HEK293 (cell line): ENCODE results near the gene DPY19L1.

ENCODE experiments used
- CTCF ChIA-PET: fragments of 350-600 bp; formaldehyde crosslinking; extraction: SDS; loops from one replicate; lab custom pipeline; 2021; ENCODE audit warnings: antibody characterized with exemption; lab: Yijun Ruan, JAX
- POLR2A ChIA-PET: fragments of 300-600 bp; formaldehyde crosslinking; extraction: SDS; loops from one replicate; lab custom pipeline; 2020; ENCODE audit warnings: antibody characterized with exemption, inconsistent platforms; lab: Yijun Ruan, JAX
- H3K27ac ChIP-seq: fragments of 200-500 bp; sonication (Bioruptor generic); 2 replicates; pipeline ENCODE4 v1.5.1; 2014; ENCODE audit warnings: low read depth, low read length, control low read depth, inconsistent platforms; ENCODE audit errors: extremely low read depth
- H3K36me3 ChIP-seq, 2 experiments: fragments of 200-500 bp in 1 of 2; sonication (Bioruptor generic) in 1 of 2; 1 replicate in 1 of 2; 2 replicates in 1 of 2; pipeline ENCODE4 v1.5.1; 2014 to 2017; ENCODE audit warnings: inconsistent platforms in 2 of 2, low read length in 2 of 2; ENCODE audit not compliant: control insufficient read depth in 2 of 2, insufficient read depth in 1 of 2
- H3K4me1 ChIP-seq: fragments of 200-500 bp; sonication (Bioruptor generic); 2 replicates; pipeline ENCODE4 v1.5.1; 2014; ENCODE audit warnings: mild to moderate bottlenecking, low read length, inconsistent platforms; ENCODE audit not compliant: control insufficient read depth, insufficient read depth
- H3K4me3 ChIP-seq: 2 replicates; pipeline ENCODE4 v1.5.1; 2011; ENCODE audit warnings: low read depth, mild to moderate bottlenecking, control low read depth, low read length, moderate library complexity
- H3K9me3 ChIP-seq: fragments of 200-500 bp; sonication (Bioruptor generic); 2 replicates; pipeline ENCODE4 v1.5.1; 2014; ENCODE audit warnings: low read depth, low read length, inconsistent platforms; ENCODE audit not compliant: control insufficient read depth, insufficient read depth
- SP2 ChIP-seq: fragments of 450-650 bp; formaldehyde crosslinking; IDR thresholded peaks from 2 replicates; pipeline ENCODE4 v1.5.1; 2016; ENCODE audit warnings: missing biosample characterization, missing genetic modification characterization
- ZNF394 ChIP-seq: fragments of 450-650 bp; formaldehyde crosslinking; IDR thresholded peaks from 2 replicates; pipeline ENCODE4 v1.5.1; 2016; ENCODE audit warnings: missing biosample characterization, missing genetic modification characterization, mild to moderate bottlenecking, moderate library complexity, borderline replicate concordance
- ZNF404 ChIP-seq: fragments of 450-650 bp; formaldehyde crosslinking; IDR thresholded peaks from 2 replicates; pipeline ENCODE4 v1.5.1; 2017; ENCODE audit warnings: missing biosample characterization, missing genetic modification characterization
- ZNF621 ChIP-seq: fragments of 450-650 bp; formaldehyde crosslinking; IDR thresholded peaks from 2 replicates; pipeline ENCODE4 v1.5.1; 2017; ENCODE audit warnings: missing biosample characterization, missing genetic modification characterization
- ZNF707 ChIP-seq: fragments of 450-650 bp; formaldehyde crosslinking; IDR thresholded peaks from 2 replicates; pipeline ENCODE4 v1.5.1; 2016; ENCODE audit warnings: missing biosample characterization, missing genetic modification characterization
- TF ChIP-seq, protein P1 (sequence below): fragments of 450-650 bp; formaldehyde crosslinking; IDR thresholded peaks from 2 replicates; pipeline ENCODE4; 2016; ENCODE audit warnings: missing biosample characterization, missing genetic modification characterization
- TF ChIP-seq, protein P2 (sequence below): fragments of 450-650 bp; formaldehyde crosslinking; IDR thresholded peaks from 2 replicates; pipeline ENCODE4 v1.5.1; 2016; ENCODE audit warnings: missing biosample characterization, missing genetic modification characterization
- TF ChIP-seq, protein P3 (sequence below): fragments of 450-650 bp; formaldehyde crosslinking; IDR thresholded peaks from 2 replicates; pipeline ENCODE4 v1.5.1; 2017; ENCODE audit warnings: missing biosample characterization, missing genetic modification characterization
- TF ChIP-seq, protein P4 (sequence below): fragments of 450-650 bp; formaldehyde crosslinking; IDR thresholded peaks from 2 replicates; pipeline ENCODE4 v1.5.1; 2017; ENCODE audit warnings: missing biosample characterization, missing genetic modification characterization
- TF ChIP-seq, protein P5 (sequence below): fragments of 450-650 bp; formaldehyde crosslinking; IDR thresholded peaks from 2 replicates; pipeline ENCODE4 v1.5.1; 2017; ENCODE audit warnings: missing biosample characterization, missing genetic modification characterization
- TF ChIP-seq, protein P6 (sequence below): fragments of 450-650 bp; formaldehyde crosslinking; IDR thresholded peaks from 2 replicates; pipeline ENCODE4 v1.5.1; 2016; ENCODE audit warnings: missing biosample characterization, missing genetic modification characterization, borderline replicate concordance

Gene DPY19L1

DNA sequence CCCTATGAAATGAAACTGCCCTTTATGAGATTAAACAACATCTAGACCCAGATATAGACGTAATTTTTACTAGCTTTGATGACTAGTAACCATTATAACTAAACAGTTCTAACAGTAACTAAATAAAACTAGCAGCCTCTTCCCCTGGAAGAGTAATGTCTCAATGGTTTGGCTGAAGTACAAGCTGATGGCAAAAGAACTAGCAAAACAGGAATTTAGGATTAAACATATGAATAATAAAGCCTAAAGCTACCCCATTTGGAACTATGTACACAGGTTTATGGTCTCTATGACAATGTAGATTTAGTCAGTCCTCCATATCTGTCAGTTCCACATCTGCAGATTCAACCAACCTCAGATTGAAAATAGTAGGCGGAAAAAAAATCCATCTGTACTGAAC, 6.4 kb downstream of the DPY19L1 start (continued):
- TF ChIP-seq ZNF394 (tag by site-specific recombination) (no peak), SP2 (tag by site-specific recombination) (no peak), ZNF707 (no peak), ZNF404 (tag by site-specific recombination) (no peak), ZNF621 (tag by site-specific recombination) (no peak)
- TF ChIP-seq, protein P1, sequence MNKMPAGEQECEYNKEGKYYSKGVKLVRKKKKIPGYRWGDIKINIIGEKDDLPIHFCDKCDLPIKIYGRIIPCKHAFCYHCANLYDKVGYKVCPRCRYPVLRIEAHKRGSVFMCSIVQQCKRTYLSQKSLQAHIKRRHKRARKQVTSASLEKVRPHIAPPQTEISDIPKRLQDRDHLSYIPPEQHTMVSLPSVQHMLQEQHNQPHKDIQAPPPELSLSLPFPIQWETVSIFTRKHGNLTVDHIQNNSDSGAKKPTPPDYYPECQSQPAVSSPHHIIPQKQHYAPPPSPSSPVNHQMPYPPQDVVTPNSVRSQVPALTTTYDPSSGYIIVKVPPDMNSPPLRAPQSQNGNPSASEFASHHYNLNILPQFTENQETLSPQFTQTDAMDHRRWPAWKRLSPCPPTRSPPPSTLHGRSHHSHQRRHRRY (tag by site-specific recombination), result no peak
- TF ChIP-seq, protein P2, sequence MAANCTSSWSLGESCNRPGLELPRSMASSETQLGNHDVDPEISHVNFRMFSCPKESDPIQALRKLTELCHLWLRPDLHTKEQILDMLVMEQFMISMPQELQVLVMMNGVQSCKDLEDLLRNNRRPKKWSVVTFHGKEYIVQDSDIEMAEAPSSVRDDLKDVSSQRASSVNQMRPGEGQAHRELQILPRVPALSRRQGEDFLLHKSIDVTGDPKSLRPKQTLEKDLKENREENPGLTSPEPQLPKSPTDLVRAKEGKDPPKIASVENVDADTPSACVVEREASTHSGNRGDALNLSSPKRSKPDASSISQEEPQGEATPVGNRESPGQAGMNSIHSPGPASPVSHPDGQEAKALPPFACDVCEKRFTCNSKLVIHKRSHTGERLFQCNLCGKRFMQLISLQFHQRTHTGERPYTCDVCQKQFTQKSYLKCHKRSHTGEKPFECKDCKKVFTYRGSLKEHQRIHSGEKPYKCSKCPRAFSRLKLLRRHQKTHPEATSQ (tag by site-specific recombination), result no peak
- TF ChIP-seq, protein P3, sequence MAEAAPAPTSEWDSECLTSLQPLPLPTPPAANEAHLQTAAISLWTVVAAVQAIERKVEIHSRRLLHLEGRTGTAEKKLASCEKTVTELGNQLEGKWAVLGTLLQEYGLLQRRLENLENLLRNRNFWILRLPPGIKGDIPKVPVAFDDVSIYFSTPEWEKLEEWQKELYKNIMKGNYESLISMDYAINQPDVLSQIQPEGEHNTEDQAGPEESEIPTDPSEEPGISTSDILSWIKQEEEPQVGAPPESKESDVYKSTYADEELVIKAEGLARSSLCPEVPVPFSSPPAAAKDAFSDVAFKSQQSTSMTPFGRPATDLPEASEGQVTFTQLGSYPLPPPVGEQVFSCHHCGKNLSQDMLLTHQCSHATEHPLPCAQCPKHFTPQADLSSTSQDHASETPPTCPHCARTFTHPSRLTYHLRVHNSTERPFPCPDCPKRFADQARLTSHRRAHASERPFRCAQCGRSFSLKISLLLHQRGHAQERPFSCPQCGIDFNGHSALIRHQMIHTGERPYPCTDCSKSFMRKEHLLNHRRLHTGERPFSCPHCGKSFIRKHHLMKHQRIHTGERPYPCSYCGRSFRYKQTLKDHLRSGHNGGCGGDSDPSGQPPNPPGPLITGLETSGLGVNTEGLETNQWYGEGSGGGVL (tag by site-specific recombination), result no peak
- TF ChIP-seq, protein P4, sequence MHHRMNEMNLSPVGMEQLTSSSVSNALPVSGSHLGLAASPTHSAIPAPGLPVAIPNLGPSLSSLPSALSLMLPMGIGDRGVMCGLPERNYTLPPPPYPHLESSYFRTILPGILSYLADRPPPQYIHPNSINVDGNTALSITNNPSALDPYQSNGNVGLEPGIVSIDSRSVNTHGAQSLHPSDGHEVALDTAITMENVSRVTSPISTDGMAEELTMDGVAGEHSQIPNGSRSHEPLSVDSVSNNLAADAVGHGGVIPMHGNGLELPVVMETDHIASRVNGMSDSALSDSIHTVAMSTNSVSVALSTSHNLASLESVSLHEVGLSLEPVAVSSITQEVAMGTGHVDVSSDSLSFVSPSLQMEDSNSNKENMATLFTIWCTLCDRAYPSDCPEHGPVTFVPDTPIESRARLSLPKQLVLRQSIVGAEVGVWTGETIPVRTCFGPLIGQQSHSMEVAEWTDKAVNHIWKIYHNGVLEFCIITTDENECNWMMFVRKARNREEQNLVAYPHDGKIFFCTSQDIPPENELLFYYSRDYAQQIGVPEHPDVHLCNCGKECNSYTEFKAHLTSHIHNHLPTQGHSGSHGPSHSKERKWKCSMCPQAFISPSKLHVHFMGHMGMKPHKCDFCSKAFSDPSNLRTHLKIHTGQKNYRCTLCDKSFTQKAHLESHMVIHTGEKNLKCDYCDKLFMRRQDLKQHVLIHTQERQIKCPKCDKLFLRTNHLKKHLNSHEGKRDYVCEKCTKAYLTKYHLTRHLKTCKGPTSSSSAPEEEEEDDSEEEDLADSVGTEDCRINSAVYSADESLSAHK (tag by site-specific recombination), result no peak
- TF ChIP-seq, all 188 proteins: peak for 0

DNA sequence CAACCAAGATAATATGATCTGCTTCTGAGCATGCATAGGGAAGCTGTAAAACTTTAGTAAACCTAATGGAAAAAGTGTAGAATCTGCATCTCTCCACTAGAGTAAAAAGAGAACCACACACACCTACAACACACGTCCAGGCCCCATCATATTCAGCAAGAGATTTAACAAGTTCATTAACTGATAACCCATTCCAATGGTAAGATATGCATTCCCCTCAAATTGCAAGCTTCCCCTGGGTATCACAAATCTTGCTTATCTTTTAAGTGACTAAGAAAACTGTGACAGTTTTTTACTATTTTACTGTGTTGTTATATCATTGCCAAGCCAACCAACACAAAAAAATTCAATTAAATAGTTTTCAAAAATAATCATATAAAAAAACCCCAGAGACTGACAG, 8.0 kb downstream of the DPY19L1 start:
- peaks cover 23% of the 10 kb centered on the region for H3K4me1 ChIP-seq
- ChIA-PET POLR2A (no interaction called here), CTCF (interaction anchor here (0.6 kb wide), 1 partner anchor 178 kb away, joined by 4 read pairs; no protein-coding TSS in a partner anchor)
- no peak overlapping the region for H3K4me3 ChIP-seq
- no peaks in the 10 kb centered on the region for H3K9me3 ChIP-seq
- no peak overlapping the region for H3K27ac ChIP-seq
- no peaks in the 10 kb centered on the region for H3K36me3 ChIP-seq
- TF ChIP-seq, protein P5, sequence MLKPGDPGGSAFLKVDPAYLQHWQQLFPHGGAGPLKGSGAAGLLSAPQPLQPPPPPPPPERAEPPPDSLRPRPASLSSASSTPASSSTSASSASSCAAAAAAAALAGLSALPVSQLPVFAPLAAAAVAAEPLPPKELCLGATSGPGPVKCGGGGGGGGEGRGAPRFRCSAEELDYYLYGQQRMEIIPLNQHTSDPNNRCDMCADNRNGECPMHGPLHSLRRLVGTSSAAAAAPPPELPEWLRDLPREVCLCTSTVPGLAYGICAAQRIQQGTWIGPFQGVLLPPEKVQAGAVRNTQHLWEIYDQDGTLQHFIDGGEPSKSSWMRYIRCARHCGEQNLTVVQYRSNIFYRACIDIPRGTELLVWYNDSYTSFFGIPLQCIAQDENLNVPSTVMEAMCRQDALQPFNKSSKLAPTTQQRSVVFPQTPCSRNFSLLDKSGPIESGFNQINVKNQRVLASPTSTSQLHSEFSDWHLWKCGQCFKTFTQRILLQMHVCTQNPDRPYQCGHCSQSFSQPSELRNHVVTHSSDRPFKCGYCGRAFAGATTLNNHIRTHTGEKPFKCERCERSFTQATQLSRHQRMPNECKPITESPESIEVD (tag by site-specific recombination), result 0 out of 2 replicates have a peak, but pooled peaks have one; percentile 20
- TF ChIP-seq, protein P6, sequence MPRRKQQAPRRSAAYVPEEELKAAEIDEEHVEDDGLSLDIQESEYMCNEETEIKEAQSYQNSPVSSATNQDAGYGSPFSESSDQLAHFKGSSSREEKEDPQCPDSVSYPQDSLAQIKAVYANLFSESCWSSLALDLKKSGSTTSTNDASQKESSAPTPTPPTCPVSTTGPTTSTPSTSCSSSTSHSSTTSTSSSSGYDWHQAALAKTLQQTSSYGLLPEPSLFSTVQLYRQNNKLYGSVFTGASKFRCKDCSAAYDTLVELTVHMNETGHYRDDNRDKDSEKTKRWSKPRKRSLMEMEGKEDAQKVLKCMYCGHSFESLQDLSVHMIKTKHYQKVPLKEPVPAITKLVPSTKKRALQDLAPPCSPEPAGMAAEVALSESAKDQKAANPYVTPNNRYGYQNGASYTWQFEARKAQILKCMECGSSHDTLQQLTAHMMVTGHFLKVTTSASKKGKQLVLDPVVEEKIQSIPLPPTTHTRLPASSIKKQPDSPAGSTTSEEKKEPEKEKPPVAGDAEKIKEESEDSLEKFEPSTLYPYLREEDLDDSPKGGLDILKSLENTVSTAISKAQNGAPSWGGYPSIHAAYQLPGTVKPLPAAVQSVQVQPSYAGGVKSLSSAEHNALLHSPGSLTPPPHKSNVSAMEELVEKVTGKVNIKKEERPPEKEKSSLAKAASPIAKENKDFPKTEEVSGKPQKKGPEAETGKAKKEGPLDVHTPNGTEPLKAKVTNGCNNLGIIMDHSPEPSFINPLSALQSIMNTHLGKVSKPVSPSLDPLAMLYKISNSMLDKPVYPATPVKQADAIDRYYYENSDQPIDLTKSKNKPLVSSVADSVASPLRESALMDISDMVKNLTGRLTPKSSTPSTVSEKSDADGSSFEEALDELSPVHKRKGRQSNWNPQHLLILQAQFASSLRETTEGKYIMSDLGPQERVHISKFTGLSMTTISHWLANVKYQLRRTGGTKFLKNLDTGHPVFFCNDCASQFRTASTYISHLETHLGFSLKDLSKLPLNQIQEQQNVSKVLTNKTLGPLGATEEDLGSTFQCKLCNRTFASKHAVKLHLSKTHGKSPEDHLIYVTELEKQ, result no peak
